GM23248 (cell line): ENCODE results near the gene CAPN9.

Experiments used
- EZH2 ChIP-seq: fragments of 200-600 bp; sonication (generic); IDR thresholded peaks from 2 replicates; pipeline ENCODE4 v1.6.1; 2018; ENCODE audit warnings: antibody characterized with exemption, mild to moderate bottlenecking; ENCODE audit not compliant: insufficient read depth, poor library complexity, severe bottlenecking
- EZH2phosphoT487 ChIP-seq: fragments of 200-600 bp; sonication (generic); IDR thresholded peaks from 2 replicates; pipeline ENCODE4 v1.6.1; 2018; ENCODE audit warnings: antibody characterized with exemption, moderate library complexity, mild to moderate bottlenecking, low read depth; ENCODE audit not compliant: insufficient read depth

- TF ChIP-seq EZH2 (no peak), EZH2phosphoT487 (no peak)
Measured at GRCh38 chr1:230746617-230747016, 571 bp upstream of the CAPN9 start.
